DOHH2 (cell line): ENCODE measurements around the gene SPAG16.
"Not testable (repeated sequence)": the region's sequence is repeated elsewhere in the genome, so short reads cannot be mapped to it uniquely, and the experiment has no call there.

Experiments
- H3F3A ChIP-seq: fragments of 200-600 bp; sonication (generic), shearing (Covaris generic); 2 replicates; pipeline ENCODE4 v1.6.0; 2016; ENCODE audit warnings: antibody characterized with exemption, mild to moderate bottlenecking; ENCODE audit not compliant: control insufficient read depth, insufficient read depth
- H3K27ac ChIP-seq: fragments of 200-600 bp; sonication (generic); 2 replicates; pipeline ENCODE4 v1.5.1; 2014; ENCODE audit warnings: low read depth, mild to moderate bottlenecking, low read length, moderate library complexity
- H3K27me3 ChIP-seq: fragments of 200-600 bp; sonication (generic); 2 replicates; pipeline ENCODE4 v1.6.1; 2014; ENCODE audit warnings: mild to moderate bottlenecking, low read length, mixed read lengths; ENCODE audit not compliant: control insufficient read depth
- H3K36me3 ChIP-seq: fragments of 200-600 bp; sonication (generic); 2 replicates; pipeline ENCODE4 v1.6.1; 2014; ENCODE audit warnings: mild to moderate bottlenecking, low read length, moderate library complexity, mixed read lengths; ENCODE audit not compliant: control insufficient read depth
- H3K4me1 ChIP-seq: fragments of 200-600 bp; sonication (generic); 2 replicates; pipeline ENCODE4 v1.6.1; 2014; ENCODE audit warnings: mild to moderate bottlenecking, low read length, mixed read lengths; ENCODE audit not compliant: control insufficient read depth
- H3K4me2 ChIP-seq: fragments of 200-600 bp; sonication (generic); 2 replicates; pipeline ENCODE4 v1.6.0; 2014; ENCODE audit warnings: mild to moderate bottlenecking, low read length, moderate library complexity
- H3K4me3 ChIP-seq: fragments of 200-600 bp; sonication (generic); 2 replicates; pipeline ENCODE4 v1.5.1; 2014; ENCODE audit warnings: mild to moderate bottlenecking, low read length, mixed read lengths
- H3K79me2 ChIP-seq: fragments of 200-600 bp; sonication (generic); 2 replicates; pipeline ENCODE4 v1.6.1; 2014; ENCODE audit warnings: mild to moderate bottlenecking, low read length, mixed read lengths; ENCODE audit not compliant: control insufficient read depth
- H3K9me2 ChIP-seq: fragments of 200-600 bp; sonication (generic); replicated peaks from 2 replicates; pipeline ENCODE4 v1.6.1; 2014; ENCODE audit warnings: mild to moderate bottlenecking, low read length, mixed read lengths; ENCODE audit not compliant: control insufficient read depth
- H3K9me3 ChIP-seq: fragments of 200-600 bp; sonication (generic); 2 replicates; pipeline ENCODE4 v1.6.1; 2014; ENCODE audit warnings: antibody characterized with exemption, low read length, mixed read lengths; ENCODE audit not compliant: control insufficient read depth, insufficient read depth
- H4K20me1 ChIP-seq: fragments of 200-600 bp; sonication (generic); 2 replicates; pipeline ENCODE4 v1.6.0; 2014; ENCODE audit warnings: low read depth, mild to moderate bottlenecking, antibody characterized with exemption, low read length, moderate library complexity; ENCODE audit not compliant: control insufficient read depth, insufficient read depth
- CTCF ChIP-seq: fragments of 200-600 bp; sonication (generic); IDR thresholded peaks from one replicate; pipeline ENCODE4 v1.5.1; 2014; ENCODE audit warnings: antibody characterized with exemption, mild to moderate bottlenecking, low read depth, low read length; ENCODE audit not compliant: poor library complexity, severe bottlenecking
- EZH2phosphoT487 ChIP-seq: fragments of 200-600 bp; sonication (generic); IDR thresholded peaks from 2 replicates; pipeline ENCODE4 v1.6.1; 2017; ENCODE audit warnings: borderline replicate concordance, mild to moderate bottlenecking, antibody characterized with exemption, low read length, moderate library complexity, mixed read lengths

Gene SPAG16

GRCh38 chr2:213703406-213704098 is 419.3 kb downstream of the SPAG16 start:
- Histone ChIP-seq H3K27ac (no peak overlapping the region), H4K20me1 (no peaks in the 10 kb centered on the region), H3K4me2 (no peak overlapping the region)

GRCh38 chr2:213710164-213710563 is 425.9 kb downstream of the SPAG16 start:
- Histone ChIP-seq H3K9me3 (no peaks in the 10 kb centered on the region), H3K4me3 (no peak overlapping the region), H3F3A (no peaks in the 10 kb centered on the region), H3K4me1 (peaks cover 17% of the 10 kb centered on the region), H3K79me2 (no peaks in the 10 kb centered on the region), H3K36me3 (no peaks in the 10 kb centered on the region), H3K9me2 (no peaks in the 10 kb centered on the region), H3K27ac (no peak overlapping the region), H3K27me3 (no peaks in the 10 kb centered on the region), H4K20me1 (no peaks in the 10 kb centered on the region), H3K4me2 (no peak overlapping the region)
- TF ChIP-seq CTCF (no peak), EZH2phosphoT487 (no peak)

More at GRCh38 chr2:213703406-213704098, 419.3 kb downstream of the SPAG16 start:
- Histone ChIP-seq H3K4me3 (no peak overlapping the region), H3K36me3 (no peaks in the 10 kb centered on the region), H3K4me1 (peaks cover 7% of the 10 kb centered on the region; the same call in 1 of the 2 replicates), H3F3A (no peaks in the 10 kb centered on the region), H3K9me3 (peaks cover 6% of the 10 kb centered on the region; the same call in 1 of the 2 replicates), H3K27me3 (no peaks in the 10 kb centered on the region), H3K79me2 (no peaks in the 10 kb centered on the region), H3K9me2 (no peaks in the 10 kb centered on the region)
- no peak for TF ChIP-seq CTCF

GRCh38 chr2:213718411-213718810 is 434.1 kb downstream of the SPAG16 start:
- not testable (repeated sequence) for H3K4me3 ChIP-seq, H4K20me1 ChIP-seq, H3K9me2 ChIP-seq, H3K27ac ChIP-seq, H3K9me3 ChIP-seq, H3F3A ChIP-seq, H3K79me2 ChIP-seq, H3K4me2 ChIP-seq, H3K27me3 ChIP-seq, H3K36me3 ChIP-seq
- peaks cover 24% of the 10 kb centered on the region for H3K4me1 ChIP-seq

- Histone ChIP-seq H3K9me3 (no peaks in the 10 kb centered on the region), H3K27me3 (no peaks in the 10 kb centered on the region), H3K79me2 (no peaks in the 10 kb centered on the region), H3K4me1 (peaks cover 4% of the 10 kb centered on the region), H3K4me3 (no peak overlapping the region), H3K27ac (no peak overlapping the region), H3K36me3 (no peaks in the 10 kb centered on the region), H3K4me2 (no peak overlapping the region), H3K9me2 (no peaks in the 10 kb centered on the region), H3F3A (no peaks in the 10 kb centered on the region), H4K20me1 (no peaks in the 10 kb centered on the region)
- no peak for TF ChIP-seq CTCF
- no peak for TF ChIP-seq EZH2phosphoT487
These were observed 438.3 kb downstream of the SPAG16 start for GRCh38 chr2:213722565-213722964.
